ENCODE results near the gene GINS3. TPM values are rescaled to one million over a fixed set of nuclear protein-coding genes. Genes with fewer than 3 reads are reported as not detected.

Gene GINS3
- total RNA-seq, 1 donor, result 10.7 TPM

DNA sequence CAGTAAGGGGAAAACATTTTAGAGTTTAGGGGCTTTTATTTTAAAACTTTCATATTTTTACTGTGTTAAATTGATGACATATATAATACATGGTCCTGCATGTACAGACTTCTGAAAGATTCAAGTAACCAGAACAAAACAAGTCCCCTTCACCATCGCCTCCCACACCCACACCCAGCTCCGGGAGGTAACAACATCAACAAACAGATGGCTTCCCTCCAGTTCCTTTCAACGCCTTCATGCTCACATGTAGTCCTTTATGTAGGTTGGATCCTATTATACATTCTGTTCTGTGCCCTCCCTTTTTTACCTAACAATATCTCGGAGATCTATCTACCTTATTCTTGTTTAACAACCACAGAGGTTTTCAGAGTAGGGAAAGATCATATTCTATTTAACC lies 30.5 kb downstream of the GINS3 start:
- H3K4me3 ChIP-seq (ENCODE audit: low read depth, low read length), result no peak overlapping the region
- no peak for TF ChIP-seq CTCF (IDR thresholded peaks at IDR 0.05; ENCODE audit: insufficient read depth, low read length)

GRCh38 chr16:58425245-58425644 lies 33.0 kb downstream of the GINS3 start:
- no peak overlapping the region for H3K4me3 ChIP-seq (ENCODE audit: low read depth, low read length)
- no peak for TF ChIP-seq CTCF (IDR thresholded peaks at IDR 0.05; ENCODE audit: insufficient read depth, low read length)
- DNase-seq (ENCODE audit: low read depth), result no peak

More for the DNA sequence above, 30.5 kb downstream of the GINS3 start:
- no peak for DNase-seq (ENCODE audit: low read depth)

- no peak for TF ChIP-seq CTCF (IDR thresholded peaks at IDR 0.05; ENCODE audit: insufficient read depth, low read length)
- DNase-seq (ENCODE audit: low read depth), result no peak
- no peak overlapping the region for H3K4me3 ChIP-seq (ENCODE audit: low read depth, low read length)
Observed at GRCh38 chr16:58425756-58426494, 33.7 kb downstream of the GINS3 start.

- DNase-seq (ENCODE audit: low read depth), result no peak
- no peak for TF ChIP-seq CTCF (IDR thresholded peaks at IDR 0.05; ENCODE audit: insufficient read depth, low read length)
- no peak overlapping the region for H3K4me3 ChIP-seq (ENCODE audit: low read depth, low read length)
Observed at GRCh38 chr16:58426966-58427365, 34.7 kb downstream of the GINS3 start.

GRCh38 chr16:58428621-58429542 lies 36.6 kb downstream of the GINS3 start:
- no peak for DNase-seq (ENCODE audit: low read depth)
- no peak for TF ChIP-seq CTCF (IDR thresholded peaks at IDR 0.05; ENCODE audit: insufficient read depth, low read length)
- no peak overlapping the region for H3K4me3 ChIP-seq (ENCODE audit: low read depth, low read length)

DNA sequence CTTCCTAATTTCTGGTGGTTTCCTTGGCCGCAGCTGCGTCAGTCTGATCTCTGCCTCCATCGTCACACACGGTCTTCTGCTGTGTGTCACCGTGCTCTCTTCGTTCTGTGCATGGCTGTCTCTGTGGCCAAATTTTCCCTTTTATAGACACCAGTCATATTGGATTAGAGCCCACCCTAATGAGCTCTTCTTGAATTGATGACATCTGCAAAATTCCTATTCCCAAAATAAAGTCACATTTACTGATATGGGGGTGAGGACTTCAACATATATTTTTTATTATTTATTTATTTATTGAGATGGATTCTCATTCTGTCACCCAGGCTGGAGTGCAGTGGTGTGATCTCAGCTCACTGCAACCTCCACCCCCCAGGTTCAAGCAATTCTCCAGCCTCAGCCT lies 38.4 kb downstream of the GINS3 start:
- no peak for TF ChIP-seq CTCF (IDR thresholded peaks at IDR 0.05; ENCODE audit: insufficient read depth, low read length)
- no peak for DNase-seq (ENCODE audit: low read depth)
- no peak overlapping the region for H3K4me3 ChIP-seq (ENCODE audit: low read depth, low read length)
